A673 (cell line): ENCODE measurements around the gene HS3ST6. TPM values are rescaled to one million over a fixed set of nuclear protein-coding genes. Genes with fewer than 3 reads are reported as not detected.
"Not testable (repeated sequence)": the region's sequence is repeated elsewhere in the genome, so short reads cannot be mapped to it uniquely, and the experiment has no call there.

ENCODE experiments used
- BruUV-seq: library from RNA; stranded (reverse); fragments of 400-500 nt; replicated peaks from 2 replicates; lab custom pipeline; 2021; lab: Mats Ljungman, UMichigan
- CTCF ChIA-PET: fragments of 300-600 bp; sonication (Branson Sonifier 250); formaldehyde crosslinking; loops from one replicate; lab custom pipeline; 2022; ENCODE audit warnings: antibody characterized with exemption; lab: Charles Lee
- POLR2A ChIA-PET: fragments of 300-600 bp; sonication (Branson Sonifier 250); formaldehyde crosslinking; loops from one replicate; lab custom pipeline; 2022; ENCODE audit warnings: antibody characterized with exemption; ENCODE audit not compliant: low non-redundant PET; lab: Charles Lee
- DNase-seq: peaks from one replicate; pipeline ENCODE4 v3.0.0-alpha.2; 2015; ENCODE audit warnings: low spot score
- H3K27ac ChIP-seq: fragments of 200-600 bp; sonication (generic); 2 replicates; pipeline ENCODE4 v1.5.1; 2016; ENCODE audit warnings: mixed run types, low read depth, mild to moderate bottlenecking, mixed read lengths, antibody characterized with exemption, low read length; ENCODE audit not compliant: poor library complexity, severe bottlenecking
- H3K27me3 ChIP-seq: fragments of 200-600 bp; sonication (generic); replicated peaks from 2 replicates; pipeline ENCODE4 v1.6.1; 2017; ENCODE audit warnings: mixed run types, low read depth, mild to moderate bottlenecking, mixed read lengths, antibody characterized with exemption, low read length; ENCODE audit not compliant: insufficient read depth, poor library complexity
- H3K36me3 ChIP-seq: fragments of 200-600 bp; sonication (generic); 2 replicates; pipeline ENCODE4 v1.6.1; 2016; ENCODE audit warnings: mixed run types, mild to moderate bottlenecking, mixed read lengths, antibody characterized with exemption, low read length; ENCODE audit not compliant: insufficient read depth, poor library complexity, severe bottlenecking
- H3K4me1 ChIP-seq: fragments of 200-600 bp; sonication (generic); 2 replicates; pipeline ENCODE4 v1.6.1; 2017; ENCODE audit warnings: mixed run types, mild to moderate bottlenecking, mixed read lengths, antibody characterized with exemption, low read length; ENCODE audit not compliant: insufficient read depth, poor library complexity, severe bottlenecking
- H3K4me3 ChIP-seq: fragments of 200-600 bp; sonication (generic); 2 replicates; pipeline ENCODE4 v1.5.1; 2016; ENCODE audit warnings: low read depth, mixed run types, mild to moderate bottlenecking, mixed read lengths, low read length; ENCODE audit not compliant: poor library complexity, severe bottlenecking
- H3K9me3 ChIP-seq: fragments of 200-600 bp; sonication (generic); 2 replicates; pipeline ENCODE4 v1.6.1; 2016; ENCODE audit warnings: mixed run types, low read depth, mild to moderate bottlenecking, mixed read lengths, antibody characterized with exemption, low read length; ENCODE audit not compliant: poor library complexity, severe bottlenecking
- EZH2 ChIP-seq: fragments of 200-600 bp; sonication (generic); IDR thresholded peaks from 2 replicates; pipeline ENCODE4 v1.6.1; 2017; ENCODE audit warnings: borderline replicate concordance, low read depth, mild to moderate bottlenecking, mixed read lengths, antibody characterized with exemption, low read length; ENCODE audit not compliant: poor library complexity, severe bottlenecking
- intact Hi-C: fragments of 100-400 bp; cut with micrococcal nuclease; formaldehyde crosslinking; loops from one replicate; pipeline ENCODE4 v1.10.0; 2022; ENCODE audit not compliant: unreplicated experiment
- total RNA-seq: library from RNA; stranded (reverse); gene quantifications from 2 replicates; pipeline ENCODE4 v1.2.3, GENCODE V29; 2021
- TF ChIP-seq, protein P1 (sequence below): fragments of 300-800, 200-600 bp; sonication (generic); conservative IDR thresholded peaks from 2 replicates; pipeline ENCODE4 v1.5.1; 2017; ENCODE audit warnings: low read depth, mild to moderate bottlenecking, antibody characterized with exemption, low read length, moderate library complexity, mixed read lengths

The HS3ST6 gene
- total RNA-seq, 1 experiment from 2014 or later: not detected

GRCh38 chr16:1900452-1900774, 17.8 kb downstream of the HS3ST6 start:
- H3K9me3 ChIP-seq: no peaks in the 10 kb centered on the region
- TF ChIP-seq, protein P1, sequence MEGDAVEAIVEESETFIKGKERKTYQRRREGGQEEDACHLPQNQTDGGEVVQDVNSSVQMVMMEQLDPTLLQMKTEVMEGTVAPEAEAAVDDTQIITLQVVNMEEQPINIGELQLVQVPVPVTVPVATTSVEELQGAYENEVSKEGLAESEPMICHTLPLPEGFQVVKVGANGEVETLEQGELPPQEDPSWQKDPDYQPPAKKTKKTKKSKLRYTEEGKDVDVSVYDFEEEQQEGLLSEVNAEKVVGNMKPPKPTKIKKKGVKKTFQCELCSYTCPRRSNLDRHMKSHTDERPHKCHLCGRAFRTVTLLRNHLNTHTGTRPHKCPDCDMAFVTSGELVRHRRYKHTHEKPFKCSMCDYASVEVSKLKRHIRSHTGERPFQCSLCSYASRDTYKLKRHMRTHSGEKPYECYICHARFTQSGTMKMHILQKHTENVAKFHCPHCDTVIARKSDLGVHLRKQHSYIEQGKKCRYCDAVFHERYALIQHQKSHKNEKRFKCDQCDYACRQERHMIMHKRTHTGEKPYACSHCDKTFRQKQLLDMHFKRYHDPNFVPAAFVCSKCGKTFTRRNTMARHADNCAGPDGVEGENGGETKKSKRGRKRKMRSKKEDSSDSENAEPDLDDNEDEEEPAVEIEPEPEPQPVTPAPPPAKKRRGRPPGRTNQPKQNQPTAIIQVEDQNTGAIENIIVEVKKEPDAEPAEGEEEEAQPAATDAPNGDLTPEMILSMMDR: no peak
- TF ChIP-seq EZH2: no peak
- H3K36me3 ChIP-seq: no peaks in the 10 kb centered on the region
- DNase-seq: no peak
- BruUV-seq: no TSS peak
- H3K27me3 ChIP-seq: no peaks in the 10 kb centered on the region
- POLR2A ChIA-PET: no interaction called here
- H3K4me3 ChIP-seq: no peak overlapping the region
- intact Hi-C loops: no loop called here
- CTCF ChIA-PET: interaction anchor here (0.7 kb wide), 1 partner anchor 22 kb away, joined by 8 read pairs; no protein-coding TSS in a partner anchor
- H3K4me1 ChIP-seq: no peaks in the 10 kb centered on the region
- H3K27ac ChIP-seq: no peak overlapping the region

DNA sequence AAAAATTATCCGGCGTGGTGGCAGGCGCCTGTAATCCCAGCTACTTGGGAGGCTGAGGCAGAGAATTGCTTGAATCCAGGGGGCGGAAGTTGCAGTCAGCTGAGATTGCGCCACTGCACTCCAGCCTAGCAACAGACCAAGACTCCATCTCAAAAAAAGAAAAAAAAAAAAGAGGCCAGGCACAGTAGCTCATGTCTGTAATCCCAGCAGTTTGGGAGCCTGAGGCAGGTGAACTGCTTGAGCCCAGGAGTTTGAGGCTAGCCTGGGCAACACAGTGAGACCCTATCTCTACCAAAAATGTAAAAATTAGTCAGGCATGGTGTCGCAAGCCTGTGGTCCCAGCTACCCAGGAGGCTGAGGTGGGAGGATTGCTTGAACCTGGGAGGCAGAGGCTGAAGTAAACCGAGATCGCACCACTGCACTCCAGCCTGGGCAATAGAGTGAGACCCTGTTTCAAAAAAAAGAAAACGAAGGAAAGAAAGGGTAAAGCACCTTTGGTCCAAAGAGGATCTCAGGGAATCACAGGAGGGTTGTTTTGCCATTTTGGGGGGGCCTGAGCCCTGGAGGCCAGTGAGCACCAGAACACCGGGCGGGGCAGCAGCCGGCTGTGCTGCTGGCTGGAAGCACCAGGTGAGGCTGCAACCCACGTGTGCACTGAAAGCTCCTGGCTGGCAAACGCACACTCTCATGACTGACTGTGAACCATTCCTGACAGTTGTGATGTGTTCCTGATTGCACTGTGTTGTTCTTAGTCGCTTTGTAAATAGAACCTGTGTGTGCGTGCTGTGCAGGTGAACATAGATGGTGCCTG, 18.4 kb downstream of the HS3ST6 start:
- H3K9me3 ChIP-seq: no peaks in the 10 kb centered on the region
- H3K27me3 ChIP-seq: no peaks in the 10 kb centered on the region
- ChIA-PET CTCF (no interaction called here), POLR2A (no interaction called here)
- H3K27ac ChIP-seq: no peak overlapping the region
- no peak for TF ChIP-seq EZH2
- TF ChIP-seq, protein P1: no peak
- DNase-seq: no peak
- no peaks in the 10 kb centered on the region for H3K36me3 ChIP-seq
- no peak overlapping the region for H3K4me3 ChIP-seq
- no peaks in the 10 kb centered on the region for H3K4me1 ChIP-seq
- BruUV-seq: no TSS peak
- intact Hi-C loops: no loop called here

DNA sequence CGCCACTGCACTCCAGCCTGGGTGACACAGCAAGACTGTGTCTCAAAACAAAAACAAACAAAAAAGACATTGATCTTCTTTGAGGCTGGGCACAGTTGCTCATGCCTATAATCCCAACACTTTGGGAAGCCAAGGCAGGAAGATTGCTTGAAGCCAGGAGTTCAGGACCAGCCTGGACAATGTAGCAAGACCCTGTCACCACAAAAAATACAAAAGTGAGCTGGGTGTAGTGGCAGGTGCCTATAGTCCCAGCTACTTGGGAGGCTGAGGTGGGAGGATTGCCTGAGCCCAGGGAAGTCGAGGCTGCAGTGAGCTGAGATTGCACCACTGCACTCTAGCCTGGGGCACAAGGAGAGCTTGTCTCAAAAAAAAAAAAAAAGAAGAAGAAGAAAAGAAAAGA, 20.5 kb downstream of the HS3ST6 start:
- H3K9me3 ChIP-seq, DNase-seq, H3K27ac ChIP-seq, H3K4me3 ChIP-seq, BruUV-seq, H3K4me1 ChIP-seq, H3K36me3 ChIP-seq, H3K27me3 ChIP-seq, POLR2A ChIA-PET, intact Hi-C loops: not testable (repeated sequence)
- CTCF ChIA-PET: interaction anchor here (0.6 kb wide), 1 partner anchor 50 kb away, joined by 4 read pairs; no protein-coding TSS in a partner anchor
